Activated CD8-positive, alpha-beta memory T cell treated with anti-CD3 and anti-CD28 coated beads for 36 hours (primary cell): ENCODE results near the gene AKR1C8. TPM values are rescaled to one million over a fixed set of nuclear protein-coding genes. Genes with fewer than 3 reads are reported as not detected.
"Not testable (repeated sequence)": the region's sequence is repeated elsewhere in the genome, so short reads cannot be mapped to it uniquely, and the experiment has no call there.

Experiments
- CTCF ChIA-PET: fragments of 350-600 bp; sonication (Branson Sonifier 250); formaldehyde crosslinking; loops from one replicate; lab custom pipeline; 2021; ENCODE audit warnings: antibody characterized with exemption; lab: Charles Lee
- POLR2A ChIA-PET: fragments of 350-600 bp; sonication (Branson Sonifier 250); formaldehyde crosslinking; loops from one replicate; lab custom pipeline; 2021; ENCODE audit warnings: antibody characterized with exemption; lab: Charles Lee
- total RNA-seq, 2 experiments: library from RNA; stranded (reverse); gene quantifications; one replicate each; pipeline ENCODE4 v1.2.3, GENCODE V29; 2021

AKR1C8 gene
- total RNA-seq, 2 experiments from 2014 or later = not detected

DNA sequence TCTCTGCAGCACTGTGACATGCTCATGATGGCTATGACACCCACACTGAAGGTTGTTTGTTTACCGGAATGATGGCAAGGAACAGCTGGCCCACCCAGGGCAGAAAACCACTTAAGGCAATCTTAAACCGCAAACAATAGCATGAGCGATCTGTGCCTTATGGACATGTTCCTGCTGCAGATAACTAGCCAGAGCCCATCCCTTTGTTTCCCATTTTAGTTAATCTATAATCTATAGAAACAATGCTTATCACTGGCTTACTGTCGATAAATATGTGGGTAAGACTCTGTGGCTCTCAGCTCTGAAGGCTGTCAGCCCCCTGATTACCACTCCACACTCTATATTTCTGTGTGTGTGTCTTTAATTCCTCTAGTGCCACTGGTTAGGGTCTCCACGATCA lies 65.0 kb downstream of the AKR1C8 start:
- CTCF ChIA-PET, POLR2A ChIA-PET: not testable (repeated sequence)

DNA sequence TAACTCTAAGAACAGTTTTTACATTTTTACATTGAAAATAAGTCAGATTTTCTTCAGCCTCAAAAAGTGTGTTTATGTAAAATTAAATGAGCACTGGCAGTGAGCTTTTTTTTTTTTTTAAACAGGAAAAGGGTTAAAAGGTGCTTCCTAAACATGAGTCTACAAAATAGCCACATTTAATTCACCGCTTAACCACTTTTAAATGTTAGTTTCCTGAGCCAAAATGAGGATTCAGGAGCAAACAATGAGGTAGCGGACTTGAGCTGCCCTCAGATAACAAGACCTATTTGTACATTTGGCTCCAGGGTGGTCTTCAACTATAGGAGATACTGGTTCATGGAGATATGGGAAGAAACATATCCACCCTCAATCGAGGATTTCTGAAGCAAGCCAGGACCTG lies 67.9 kb downstream of the AKR1C8 start:
- CTCF ChIA-PET = no interaction called here

DNA sequence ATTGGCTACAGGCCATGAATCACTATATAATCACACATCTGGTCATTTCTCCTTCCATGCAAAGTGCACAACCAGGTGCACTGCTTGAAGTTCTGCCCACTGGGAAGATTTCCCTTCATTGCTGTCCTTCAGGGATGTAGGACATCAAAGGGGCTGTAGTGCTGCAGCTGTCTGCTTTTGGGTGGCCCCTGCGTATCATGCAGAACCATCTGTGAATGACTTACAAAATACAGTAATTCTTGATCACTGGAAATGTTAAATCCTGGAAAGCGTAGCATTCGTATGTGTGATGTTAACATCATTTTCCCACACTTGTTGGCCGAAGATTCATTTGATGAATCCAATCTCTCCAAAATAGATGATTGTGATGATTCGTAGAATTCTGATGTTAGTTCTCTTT lies 68.3 kb downstream of the AKR1C8 start:
- CTCF ChIA-PET = no interaction called here
- POLR2A ChIA-PET = no interaction called here

More for the DNA sequence above, 67.9 kb downstream of the AKR1C8 start:
- POLR2A ChIA-PET = no interaction called here

DNA sequence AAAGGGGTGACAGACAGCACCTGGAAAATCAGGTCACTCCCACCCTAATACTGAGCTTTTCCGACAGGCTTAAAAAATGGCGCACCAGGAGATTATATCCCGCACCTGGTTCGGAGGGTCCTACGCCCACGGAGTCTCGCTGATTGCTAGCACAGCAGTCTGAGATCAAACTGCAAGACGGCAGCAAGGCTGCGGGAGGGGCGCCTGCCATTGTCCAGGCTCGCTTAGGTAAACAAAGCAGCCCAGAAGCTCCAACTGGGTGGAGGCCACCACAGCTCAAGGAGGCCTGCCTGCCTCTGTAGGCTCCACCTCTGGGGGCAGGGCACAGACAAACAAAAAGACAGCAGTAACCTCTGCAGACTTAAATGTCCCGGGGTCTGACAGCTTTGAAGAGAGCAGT lies 75.1 kb downstream of the AKR1C8 start:
- CTCF ChIA-PET, POLR2A ChIA-PET: not testable (repeated sequence)

DNA sequence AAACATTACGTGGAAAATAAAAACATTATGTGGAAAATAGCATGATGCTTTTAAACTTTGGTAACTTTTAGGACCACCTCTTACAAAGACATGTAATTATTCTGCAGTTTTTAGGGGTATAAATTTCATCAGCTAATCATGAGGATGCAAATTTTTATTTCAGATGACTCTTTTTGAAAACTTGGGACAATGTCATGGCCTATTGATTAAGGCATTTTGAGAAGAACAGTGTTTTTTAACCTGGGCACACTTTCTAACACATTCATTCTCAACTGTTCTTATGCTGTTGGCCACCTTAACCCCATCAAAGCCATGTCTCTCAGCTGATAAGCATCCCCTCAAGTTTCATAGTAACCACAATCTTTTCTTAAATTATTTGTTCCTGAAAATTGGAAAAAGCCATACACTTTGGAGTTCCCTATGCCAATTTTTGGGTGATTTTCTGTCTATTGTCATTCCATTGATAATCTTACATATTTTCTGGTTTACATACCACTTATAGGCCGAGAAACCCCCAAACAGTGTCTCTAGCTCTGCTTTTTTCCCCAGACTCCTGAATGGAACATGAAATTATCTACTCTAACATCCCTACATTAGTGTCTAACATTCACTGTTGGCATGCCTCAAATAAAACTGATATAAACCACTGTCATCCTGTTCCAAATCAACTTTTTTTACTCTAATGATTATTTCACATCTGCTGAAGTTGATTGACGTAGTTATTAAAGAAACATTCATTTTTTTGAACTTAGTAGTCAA lies 76.1 kb downstream of the AKR1C8 start:
- ChIA-PET CTCF (no interaction called here), POLR2A (no interaction called here)

DNA sequence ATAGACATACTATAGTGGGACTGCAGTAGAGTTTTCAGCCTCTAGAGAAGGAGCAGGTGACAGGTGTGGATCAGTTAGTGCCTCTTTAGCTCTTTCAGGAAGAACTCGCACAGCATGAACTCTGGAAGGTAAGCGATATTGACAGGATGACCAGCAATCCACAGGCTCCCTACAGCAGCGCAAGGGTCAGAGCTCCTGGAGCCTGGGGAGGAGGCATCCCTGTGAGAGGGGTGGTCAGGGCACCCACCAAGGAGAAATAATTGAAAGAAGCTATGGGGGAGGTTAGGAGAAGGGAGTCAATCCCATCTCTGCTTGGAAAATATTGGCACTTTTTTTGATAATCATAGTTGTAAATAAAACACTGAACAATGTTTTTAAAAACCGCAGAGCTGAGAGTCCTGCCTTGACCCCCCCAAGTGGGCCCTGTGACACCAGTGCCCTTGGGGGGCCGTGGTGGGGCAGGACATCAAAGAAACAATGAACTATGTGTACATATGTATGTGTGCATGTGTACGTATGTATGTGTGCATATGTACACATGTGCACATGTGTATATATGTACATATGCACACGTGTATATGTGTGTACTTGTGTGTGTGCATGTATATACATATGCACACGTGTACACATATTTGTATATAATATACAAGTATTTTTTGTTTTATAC lies 77.0 kb downstream of the AKR1C8 start:
- POLR2A ChIA-PET = no interaction called here
- CTCF ChIA-PET = no interaction called here

DNA sequence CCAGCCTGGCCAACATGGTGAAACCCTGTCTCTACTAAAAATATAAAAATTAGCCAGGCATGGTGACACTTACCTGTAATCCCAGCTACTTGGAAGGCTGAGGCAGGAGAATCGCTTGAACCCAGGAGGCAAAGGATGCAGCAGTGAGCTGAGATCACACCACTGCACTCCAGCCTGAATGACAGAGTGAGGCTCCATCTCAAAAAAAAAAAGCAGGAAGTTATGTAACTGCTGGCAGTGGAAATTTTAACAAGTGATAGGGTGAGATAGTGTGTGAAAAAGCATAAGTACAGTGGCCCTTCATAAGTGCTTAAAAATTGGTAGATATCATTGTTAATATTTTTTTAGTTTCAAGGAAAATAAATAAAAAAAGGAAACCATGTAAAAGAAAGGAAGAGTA lies 78.4 kb downstream of the AKR1C8 start:
- POLR2A ChIA-PET = no interaction called here
- CTCF ChIA-PET = no interaction called here

DNA sequence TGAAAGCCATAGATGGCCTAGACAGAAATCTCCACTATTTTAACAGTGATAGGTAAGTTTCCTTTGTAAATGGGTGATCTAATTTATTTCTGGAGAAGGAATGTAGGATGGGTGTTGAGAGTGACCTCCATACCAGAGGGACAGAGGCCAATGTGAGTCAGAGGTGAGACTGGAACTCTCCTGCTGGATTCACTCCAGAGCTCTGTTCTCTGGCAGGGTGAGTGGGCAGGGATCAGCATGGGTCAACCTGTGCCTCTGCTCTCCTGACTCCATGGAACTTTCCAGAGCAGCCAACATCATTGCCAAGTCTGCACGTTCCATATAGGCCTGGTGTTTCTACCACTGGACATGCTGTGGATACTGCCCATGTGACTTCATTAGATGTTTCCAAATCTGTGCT lies 79.3 kb downstream of the AKR1C8 start:
- CTCF ChIA-PET = no interaction called here
- POLR2A ChIA-PET = no interaction called here

Other genes starting within 250 kb of the AKR1C8 start
- under 1 TPM; 0.17 to 0.48 TPM for gene AKR1C1, start 221.7 kb downstream of the AKR1C8 start, total RNA-seq
- gene AKR1C2, start 181.3 kb downstream of the AKR1C8 start, total RNA-seq = not detected
- gene AKR1C3, start 90.7 kb downstream of the AKR1C8 start, total RNA-seq = not detected
- gene AKR1C4, start 11.7 kb upstream of the AKR1C8 start, total RNA-seq = not detected
- not detected for gene UCN3, start 179.8 kb upstream of the AKR1C8 start, total RNA-seq
- gene TUBAL3, start 219.7 kb upstream of the AKR1C8 start, total RNA-seq = not detected
- 10 to 100 TPM; 29.9 to 30.0 TPM for gene NET1, start 227.4 kb upstream of the AKR1C8 start, total RNA-seq